Peyer's patch (tissue), 4 donors: ENCODE data around the gene OAF. TPM values are rescaled to one million over a fixed set of nuclear protein-coding genes. Genes with fewer than 3 reads are reported as not detected.

Experiments
- DNase-seq, 3 donors: peaks; one replicate each; pipeline ENCODE4 v3.0.0-alpha.2; 2017 to 2019
- H3K27ac ChIP-seq, 4 donors: fragments of 200-600 bp; sonication (generic); one replicate each; pipeline ENCODE4 v1.5.1; 2016 to 2019
- H3K27me3 ChIP-seq, 2 donors: fragments of 200-600 bp; sonication (generic); one replicate each; pipeline ENCODE4 v1.5.1; 2019
- H3K36me3 ChIP-seq, 3 donors: fragments of 200-600 bp; sonication (generic); one replicate each; pipeline ENCODE4 v1.5.1; 2016 to 2019
- H3K4me1 ChIP-seq, 4 donors: fragments of 200-600 bp; sonication (generic); one replicate each; pipeline ENCODE4 v1.5.1; 2016 to 2019
- H3K4me3 ChIP-seq, 4 donors: fragments of 200-600 bp; sonication (generic); 1 replicate in 3 of 4; 2 replicates in 1 of 4; pipeline ENCODE4 v1.5.1; 2016 to 2019; ENCODE audit warnings: mild to moderate bottlenecking in 1 of 4
- H3K9me3 ChIP-seq, 4 donors: fragments of 200-600 bp; sonication (generic); one replicate each; pipeline ENCODE4 v1.5.1; 2016 to 2019; ENCODE audit warnings: mild to moderate bottlenecking in 1 of 4
- POLR2A ChIP-seq, 2 donors: fragments of 450-650 bp; IDR thresholded peaks; one replicate each; pipeline ENCODE4 v1.5.1; 2017; ENCODE audit warnings: antibody characterized with exemption in 2 of 2, mild to moderate bottlenecking in 2 of 2, moderate library complexity in 2 of 2
- total RNA-seq, 4 donors: library from RNA; depleted of rRNA; stranded (reverse); fragments of >200 nt; gene quantifications; one replicate each; pipeline ENCODE4 v1.1.0, GENCODE V29; 2016
- TF ChIP-seq, protein P1 (sequence below), 6 experiments: fragments of 450-650 bp in 4 of 6; fragments of 200-600 bp in 2 of 6; sonication (generic) in 1 of 6; IDR thresholded peaks; one replicate each; pipeline ENCODE4 v1.5.1; 2017 to 2019; ENCODE audit warnings: antibody characterized with exemption in 6 of 6, mild to moderate bottlenecking in 3 of 6, moderate library complexity in 1 of 6

The OAF gene
- total RNA-seq, 4 donors from 2014 or later = 66.0 to 344 (median 228) TPM

DNA sequence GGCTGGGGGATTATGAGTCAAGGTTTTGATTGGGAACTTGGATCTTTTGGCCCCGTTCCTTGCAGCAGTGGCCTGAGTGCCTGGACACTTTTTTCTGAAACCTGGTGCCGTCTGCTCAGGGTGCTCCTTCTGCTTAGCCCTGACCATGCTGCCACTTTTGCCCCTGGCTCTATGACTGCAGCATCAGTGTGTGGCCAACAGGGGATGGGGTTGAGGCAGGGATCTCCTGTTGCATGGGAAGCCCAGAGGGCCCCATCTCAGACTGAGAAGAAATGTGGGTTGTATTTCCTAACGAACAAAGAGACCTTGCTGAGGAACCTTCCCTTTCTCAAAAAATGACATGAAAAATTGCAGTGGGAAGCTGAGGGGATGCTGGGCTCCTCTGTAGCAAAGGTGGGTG is 47.8 kb downstream of the OAF start:
- H3K36me3 ChIP-seq = no peaks in the 10 kb centered on the region
- no peak overlapping the region for H3K27ac ChIP-seq
- no peaks in the 10 kb centered on the region for H3K27me3 ChIP-seq
- DNase-seq = no peak
- H3K4me1 ChIP-seq = no peaks in the 10 kb centered on the region
- H3K4me3 ChIP-seq = no peak overlapping the region
- no peaks in the 10 kb centered on the region for H3K9me3 ChIP-seq
- TF ChIP-seq, protein P1, sequence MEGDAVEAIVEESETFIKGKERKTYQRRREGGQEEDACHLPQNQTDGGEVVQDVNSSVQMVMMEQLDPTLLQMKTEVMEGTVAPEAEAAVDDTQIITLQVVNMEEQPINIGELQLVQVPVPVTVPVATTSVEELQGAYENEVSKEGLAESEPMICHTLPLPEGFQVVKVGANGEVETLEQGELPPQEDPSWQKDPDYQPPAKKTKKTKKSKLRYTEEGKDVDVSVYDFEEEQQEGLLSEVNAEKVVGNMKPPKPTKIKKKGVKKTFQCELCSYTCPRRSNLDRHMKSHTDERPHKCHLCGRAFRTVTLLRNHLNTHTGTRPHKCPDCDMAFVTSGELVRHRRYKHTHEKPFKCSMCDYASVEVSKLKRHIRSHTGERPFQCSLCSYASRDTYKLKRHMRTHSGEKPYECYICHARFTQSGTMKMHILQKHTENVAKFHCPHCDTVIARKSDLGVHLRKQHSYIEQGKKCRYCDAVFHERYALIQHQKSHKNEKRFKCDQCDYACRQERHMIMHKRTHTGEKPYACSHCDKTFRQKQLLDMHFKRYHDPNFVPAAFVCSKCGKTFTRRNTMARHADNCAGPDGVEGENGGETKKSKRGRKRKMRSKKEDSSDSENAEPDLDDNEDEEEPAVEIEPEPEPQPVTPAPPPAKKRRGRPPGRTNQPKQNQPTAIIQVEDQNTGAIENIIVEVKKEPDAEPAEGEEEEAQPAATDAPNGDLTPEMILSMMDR (IDR thresholded peaks at IDR 0.05) = no peak
- no peak for TF ChIP-seq POLR2A (IDR thresholded peaks at IDR 0.05)

DNA sequence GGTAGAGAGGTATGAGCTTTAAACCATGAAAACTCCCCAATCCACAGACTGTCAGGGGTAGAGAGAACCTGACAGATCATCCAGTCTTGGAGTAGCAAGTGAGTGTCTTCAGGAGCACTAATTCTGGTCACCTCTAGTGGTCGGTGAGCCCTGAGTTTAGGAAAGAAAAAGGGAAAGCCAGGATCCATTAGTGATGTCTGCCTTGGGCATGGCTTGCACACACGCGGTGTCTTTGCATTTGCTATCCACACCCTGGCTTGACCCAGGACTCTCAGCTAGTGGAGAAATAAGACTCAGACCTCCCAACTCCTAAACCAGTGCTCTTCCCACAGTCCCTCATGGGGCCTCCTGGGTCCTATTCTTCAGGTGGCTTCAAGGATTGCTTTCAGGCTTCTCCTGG is 48.4 kb downstream of the OAF start:
- H3K36me3 ChIP-seq = no peaks in the 10 kb centered on the region
- no peak overlapping the region for H3K4me3 ChIP-seq
- H3K4me1 ChIP-seq = no peaks in the 10 kb centered on the region
- DNase-seq = no peak
- no peaks in the 10 kb centered on the region for H3K9me3 ChIP-seq
- no peak overlapping the region for H3K27ac ChIP-seq
- TF ChIP-seq POLR2A (IDR thresholded peaks at IDR 0.05) = no peak
- TF ChIP-seq, protein P1 (IDR thresholded peaks at IDR 0.05) = no peak
- no peaks in the 10 kb centered on the region for H3K27me3 ChIP-seq

DNA sequence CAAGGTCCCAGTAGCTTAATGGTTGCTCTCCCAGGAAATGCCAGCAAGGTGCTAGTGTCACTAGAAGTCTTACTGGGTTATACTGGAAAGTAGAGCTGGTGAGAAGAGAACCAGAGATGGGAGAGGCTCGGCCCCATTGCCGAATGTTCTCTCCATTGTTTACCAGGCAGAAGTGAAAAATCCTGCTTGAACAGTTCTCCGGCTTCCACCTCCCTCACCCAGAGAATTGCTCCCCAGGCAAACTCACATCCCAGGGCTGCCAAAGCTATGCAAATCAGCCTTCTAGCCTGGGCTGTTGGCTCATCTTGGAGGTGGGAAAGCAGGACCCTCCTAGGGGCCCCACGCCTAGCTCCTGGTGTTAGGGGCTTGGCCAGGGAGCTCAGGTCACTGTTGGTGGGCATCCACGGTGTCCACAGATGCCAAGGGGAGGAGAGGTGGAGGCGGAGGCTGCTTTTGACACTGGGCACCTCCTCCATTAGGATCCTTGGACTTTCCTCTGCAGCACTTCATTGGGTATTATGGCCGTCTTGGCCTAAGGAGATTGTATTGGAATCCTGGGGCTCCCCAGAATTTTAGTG is 49.2 kb downstream of the OAF start:
- no peak for TF ChIP-seq POLR2A (IDR thresholded peaks at IDR 0.05)
- TF ChIP-seq, protein P1 (IDR thresholded peaks at IDR 0.05) = no peak
- H3K27ac ChIP-seq = no peak overlapping the region
- H3K9me3 ChIP-seq = no peaks in the 10 kb centered on the region
- no peaks in the 10 kb centered on the region for H3K4me1 ChIP-seq
- no peak for DNase-seq
- no peak overlapping the region for H3K4me3 ChIP-seq
- H3K27me3 ChIP-seq = no peaks in the 10 kb centered on the region
- no peaks in the 10 kb centered on the region for H3K36me3 ChIP-seq

DNA sequence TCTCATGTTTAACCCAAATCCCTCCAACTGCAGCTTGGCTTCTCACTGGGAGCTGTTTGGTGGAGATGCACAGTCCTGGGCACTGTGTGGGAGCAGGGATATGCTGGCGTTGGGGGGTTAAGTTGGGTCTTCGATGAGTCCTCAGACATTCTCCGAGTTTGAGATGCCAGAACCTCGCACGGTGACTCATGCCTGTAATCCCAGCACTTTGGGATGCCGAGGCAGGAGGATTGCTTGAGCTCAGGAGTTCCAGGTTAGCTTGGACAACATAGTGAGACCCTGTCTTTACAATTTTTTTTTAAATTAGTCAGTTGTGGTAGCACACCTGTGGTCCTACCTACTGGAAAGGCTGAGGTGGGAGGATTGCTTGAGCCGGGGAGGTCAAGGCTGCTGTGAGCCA is 49.8 kb downstream of the OAF start:
- no peaks in the 10 kb centered on the region for H3K4me1 ChIP-seq
- H3K36me3 ChIP-seq = no peaks in the 10 kb centered on the region
- no peak overlapping the region for H3K27ac ChIP-seq
- no peak for DNase-seq
- TF ChIP-seq, protein P1 (IDR thresholded peaks at IDR 0.05) = no peak
- no peak for TF ChIP-seq POLR2A (IDR thresholded peaks at IDR 0.05)
- H3K27me3 ChIP-seq = no peaks in the 10 kb centered on the region
- no peak overlapping the region for H3K4me3 ChIP-seq
- no peaks in the 10 kb centered on the region for H3K9me3 ChIP-seq

DNA sequence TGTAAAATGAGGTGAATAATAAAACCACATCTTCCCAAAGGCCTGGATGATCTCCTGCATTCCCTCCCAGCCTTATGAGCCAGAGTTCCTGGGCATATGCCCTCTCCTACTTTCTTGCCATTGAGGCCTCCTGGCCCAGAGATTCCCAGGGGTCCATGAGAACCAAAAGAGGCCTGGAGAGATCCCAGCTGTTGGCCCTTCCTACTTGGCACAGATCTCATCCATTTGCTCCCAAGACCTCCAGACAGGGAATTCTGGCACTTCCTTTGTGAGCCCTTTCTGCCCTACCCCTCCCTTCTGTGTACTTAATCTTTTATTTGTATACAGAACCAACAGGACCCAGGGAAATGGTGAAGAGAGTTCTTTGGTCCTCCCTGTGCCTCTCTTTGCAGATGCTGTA is 50.5 kb downstream of the OAF start:
- TF ChIP-seq POLR2A (IDR thresholded peaks at IDR 0.05) = no peak
- TF ChIP-seq, protein P1 (IDR thresholded peaks at IDR 0.05) = no peak
- Histone ChIP-seq H3K9me3 (no peaks in the 10 kb centered on the region), H3K36me3 (no peaks in the 10 kb centered on the region), H3K27me3 (no peaks in the 10 kb centered on the region), H3K4me3 (no peak overlapping the region), H3K27ac (no peak overlapping the region), H3K4me1 (no peaks in the 10 kb centered on the region)
- no peak for DNase-seq

DNA sequence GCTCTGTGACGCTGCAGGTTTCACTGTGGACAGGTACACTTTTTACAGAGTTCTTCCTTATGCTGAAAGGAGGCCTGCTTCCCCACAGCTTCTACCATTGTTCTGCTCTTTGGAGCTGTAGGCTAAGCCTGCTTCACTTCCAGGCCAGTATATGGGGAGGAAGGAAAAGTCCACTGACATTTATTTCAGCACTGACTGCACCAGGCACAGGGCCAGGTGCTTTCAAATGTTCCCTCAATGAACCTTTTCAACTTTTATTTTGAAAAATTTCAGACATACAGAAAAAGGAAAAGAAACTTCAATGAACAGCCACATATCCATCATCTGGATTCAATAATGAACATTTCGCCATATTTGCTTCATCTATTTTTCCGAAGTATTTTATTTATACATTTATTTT is 51.1 kb downstream of the OAF start:
- DNase-seq = no peak
- H3K4me3 ChIP-seq = no peak overlapping the region
- H3K27ac ChIP-seq = no peak overlapping the region
- TF ChIP-seq, protein P1 (IDR thresholded peaks at IDR 0.05) = no peak
- no peak for TF ChIP-seq POLR2A (IDR thresholded peaks at IDR 0.05)
- no peaks in the 10 kb centered on the region for H3K27me3 ChIP-seq
- H3K36me3 ChIP-seq = no peaks in the 10 kb centered on the region
- no peaks in the 10 kb centered on the region for H3K4me1 ChIP-seq
- no peaks in the 10 kb centered on the region for H3K9me3 ChIP-seq
